Effector memory CD4-positive, alpha-beta T cell (primary cell): ENCODE results near the gene RFC4.
"Not testable (repeated sequence)": the region's sequence is repeated elsewhere in the genome, so short reads cannot be mapped to it uniquely, and the experiment has no call there.

Source experiments
- DNase-seq, 3 donors: peaks; one replicate each; pipeline ENCODE4 v3.0.0-alpha.2; 2020
- H3K27ac ChIP-seq: 2 replicates; pipeline ENCODE4 v1.7.0; 2013; ENCODE audit warnings: mild to moderate bottlenecking, low read length, moderate library complexity; ENCODE audit not compliant: insufficient read depth, poor library complexity, severe bottlenecking
- H3K27me3 ChIP-seq: replicated peaks from 2 replicates; pipeline ENCODE4 v1.7.0; 2013; ENCODE audit warnings: mild to moderate bottlenecking, low read length; ENCODE audit not compliant: insufficient read depth, control insufficient read depth, poor library complexity, severe bottlenecking
- H3K36me3 ChIP-seq: 2 replicates; pipeline ENCODE4 v1.7.0; 2013; ENCODE audit warnings: mild to moderate bottlenecking, low read length, moderate library complexity; ENCODE audit not compliant: control insufficient read depth, insufficient read depth
- H3K4me1 ChIP-seq: 2 replicates; pipeline ENCODE4 v1.7.0; 2013; ENCODE audit warnings: low read length, mild to moderate bottlenecking; ENCODE audit not compliant: control insufficient read depth, insufficient read depth, poor library complexity, severe bottlenecking
- H3K4me3 ChIP-seq: 2 replicates; pipeline ENCODE4 v1.7.0; 2013; ENCODE audit warnings: low read length, low read depth, mild to moderate bottlenecking; ENCODE audit not compliant: insufficient read depth, poor library complexity, severe bottlenecking
- H3K9me3 ChIP-seq: 2 replicates; pipeline ENCODE4 v1.7.0; 2013; ENCODE audit warnings: mild to moderate bottlenecking, low read length, moderate library complexity; ENCODE audit not compliant: control insufficient read depth
- total RNA-seq, 3 donors: gene quantifications; one replicate each; lab custom pipeline; 2026; lab: John Stamatoyannopoulos, UW

RFC4 gene, protein sequence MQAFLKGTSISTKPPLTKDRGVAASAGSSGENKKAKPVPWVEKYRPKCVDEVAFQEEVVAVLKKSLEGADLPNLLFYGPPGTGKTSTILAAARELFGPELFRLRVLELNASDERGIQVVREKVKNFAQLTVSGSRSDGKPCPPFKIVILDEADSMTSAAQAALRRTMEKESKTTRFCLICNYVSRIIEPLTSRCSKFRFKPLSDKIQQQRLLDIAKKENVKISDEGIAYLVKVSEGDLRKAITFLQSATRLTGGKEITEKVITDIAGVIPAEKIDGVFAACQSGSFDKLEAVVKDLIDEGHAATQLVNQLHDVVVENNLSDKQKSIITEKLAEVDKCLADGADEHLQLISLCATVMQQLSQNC
- total RNA-seq, result 9.0 to 12.2 (median 10.7) reads per million in 3 donors

DNA sequence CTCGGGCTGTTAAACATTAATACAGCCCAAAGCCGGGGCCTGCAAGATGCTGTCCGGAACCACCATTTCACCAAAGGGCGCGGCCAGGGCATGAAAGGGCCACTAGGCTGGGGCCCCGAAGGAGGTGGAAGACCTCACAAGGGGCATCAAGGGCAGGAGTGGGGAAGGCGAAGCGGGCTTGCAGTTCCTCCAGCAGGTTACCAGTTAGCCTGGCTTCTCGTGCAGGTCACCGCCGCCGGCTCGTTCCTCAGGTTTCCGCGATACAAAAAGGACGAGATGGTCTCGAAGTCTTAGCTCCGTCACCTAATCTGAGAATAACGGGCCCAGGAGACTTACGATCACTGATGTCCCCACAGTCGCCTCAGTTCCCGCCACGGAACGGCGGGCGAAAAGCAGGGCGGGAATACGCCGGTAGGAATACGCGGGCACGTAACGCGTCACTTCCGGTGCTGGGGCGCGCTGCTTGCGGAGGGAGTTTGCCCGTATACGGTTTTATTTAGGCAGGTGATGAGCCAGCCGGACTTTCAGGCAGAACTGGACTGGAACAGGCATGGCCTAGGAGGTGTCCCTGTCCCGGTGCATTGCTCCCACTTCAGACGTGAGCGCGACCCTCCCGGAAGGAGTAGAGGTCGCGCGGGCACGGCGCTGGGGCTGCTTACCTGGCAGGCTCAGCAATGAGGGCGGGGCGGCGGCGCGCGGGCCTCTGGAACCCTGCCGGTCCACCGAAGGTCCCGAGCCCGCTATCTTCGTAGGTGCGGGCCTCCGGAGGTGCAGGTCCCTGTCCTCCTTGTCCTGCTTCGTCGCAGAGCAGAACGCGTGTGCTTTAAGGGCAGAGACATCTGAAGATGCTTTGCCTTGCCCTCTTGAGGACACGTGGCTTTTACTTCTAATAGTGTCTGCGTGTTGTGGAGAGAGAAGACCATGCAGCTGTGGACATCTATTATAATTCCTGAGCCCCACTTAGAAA, at the start of gene RFC4:
TSS of gene RFC4 (minus strand) at position 394 of the 967 bp plus-strand sequence. CDS start 1,769 bp downstream, outside the sequence.
- Histone ChIP-seq H3K27ac (peak within 1 kb of the TSS; percentile 84), H3K27me3 (no peaks in the 10 kb centered on the region), H3K4me3 (peak within 1 kb of the TSS; percentile 92), H3K4me1 (peaks cover 10% of the 10 kb centered on the region), H3K36me3 (no peaks in the 10 kb centered on the region), H3K9me3 (no peaks in the 10 kb centered on the region)
- DNase-seq, result peak; percentile 67 to 77 (median 75)

DNA sequence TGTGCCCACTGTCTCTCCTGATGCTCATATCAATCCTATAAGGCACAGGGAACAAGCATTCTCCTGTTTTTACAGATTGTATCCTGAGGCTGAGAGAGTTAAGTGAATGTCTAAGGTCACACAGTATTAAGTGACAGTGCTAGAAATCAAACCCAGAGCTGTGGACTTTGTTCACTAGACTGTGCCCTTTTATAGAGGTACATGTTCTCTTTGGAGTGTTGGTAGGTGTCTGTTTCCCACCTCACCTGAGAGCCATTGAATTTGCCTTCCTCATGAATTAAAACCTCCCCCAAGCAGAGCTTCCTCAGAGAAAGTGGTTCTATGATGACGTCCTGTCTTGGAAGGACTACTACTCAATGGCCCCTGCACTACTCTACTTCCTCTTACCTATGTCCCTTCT, 48.7 kb upstream of the RFC4 start:
- Histone ChIP-seq H3K4me1 (no peaks in the 10 kb centered on the region), H3K9me3 (no peaks in the 10 kb centered on the region), H3K27ac (no peak overlapping the region), H3K4me3 (no peak overlapping the region), H3K36me3 (no peaks in the 10 kb centered on the region), H3K27me3 (no peaks in the 10 kb centered on the region)
- no peak for DNase-seq

DNA sequence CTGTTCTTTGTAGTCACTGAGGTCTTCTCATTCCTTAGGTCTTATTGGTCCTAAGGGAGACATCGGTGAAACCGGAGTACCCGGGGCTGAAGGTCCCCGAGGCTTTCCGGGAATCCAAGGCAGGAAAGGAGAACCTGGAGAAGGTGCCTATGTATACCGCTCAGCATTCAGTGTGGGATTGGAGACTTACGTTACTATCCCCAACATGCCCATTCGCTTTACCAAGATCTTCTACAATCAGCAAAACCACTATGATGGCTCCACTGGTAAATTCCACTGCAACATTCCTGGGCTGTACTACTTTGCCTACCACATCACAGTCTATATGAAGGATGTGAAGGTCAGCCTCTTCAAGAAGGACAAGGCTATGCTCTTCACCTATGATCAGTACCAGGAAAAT, 47.9 kb upstream of the RFC4 start:
- H3K27me3 ChIP-seq, result no peaks in the 10 kb centered on the region
- no peak for DNase-seq
- no peak overlapping the region for H3K4me3 ChIP-seq
- no peak overlapping the region for H3K27ac ChIP-seq
- H3K4me1 ChIP-seq, result no peaks in the 10 kb centered on the region
- H3K36me3 ChIP-seq, result no peaks in the 10 kb centered on the region
- no peaks in the 10 kb centered on the region for H3K9me3 ChIP-seq

DNA sequence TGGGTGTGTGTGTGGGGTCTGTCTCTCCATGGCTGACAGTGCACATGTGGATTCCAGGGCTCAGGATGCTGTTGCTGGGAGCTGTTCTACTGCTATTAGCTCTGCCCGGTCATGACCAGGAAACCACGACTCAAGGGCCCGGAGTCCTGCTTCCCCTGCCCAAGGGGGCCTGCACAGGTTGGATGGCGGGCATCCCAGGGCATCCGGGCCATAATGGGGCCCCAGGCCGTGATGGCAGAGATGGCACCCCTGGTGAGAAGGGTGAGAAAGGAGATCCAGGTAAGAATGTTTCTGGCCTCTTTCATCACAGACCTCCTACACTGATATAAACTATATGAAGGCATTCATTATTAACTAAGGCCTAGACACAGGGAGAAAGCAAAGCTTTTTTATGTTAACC, 46.7 kb upstream of the RFC4 start:
- no peak overlapping the region for H3K4me3 ChIP-seq
- H3K4me1 ChIP-seq, result no peaks in the 10 kb centered on the region
- no peaks in the 10 kb centered on the region for H3K27me3 ChIP-seq
- DNase-seq, result no peak
- H3K9me3 ChIP-seq, result no peaks in the 10 kb centered on the region
- H3K27ac ChIP-seq, result no peak overlapping the region
- H3K36me3 ChIP-seq, result no peaks in the 10 kb centered on the region

DNA sequence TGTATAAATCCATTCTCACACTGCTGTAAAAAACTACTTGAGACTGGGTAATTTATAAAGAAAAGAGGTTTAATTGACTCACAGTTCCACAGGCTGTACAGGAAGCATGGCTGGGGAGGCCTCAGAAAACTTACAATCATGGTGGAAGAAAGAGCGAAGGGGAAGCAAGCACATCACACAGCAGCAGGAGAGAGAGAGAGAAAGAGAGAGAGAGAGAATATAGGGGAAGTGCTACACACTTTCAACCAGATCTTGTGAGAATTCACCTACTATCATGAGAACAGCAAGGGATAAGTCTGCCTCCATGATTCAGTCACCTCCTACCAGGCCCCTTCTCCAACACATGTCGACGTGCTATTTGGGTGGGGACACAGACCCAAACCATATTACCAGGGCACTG, 45.6 kb upstream of the RFC4 start:
- not testable (repeated sequence) for H3K4me1 ChIP-seq, DNase-seq, H3K4me3 ChIP-seq, H3K27me3 ChIP-seq, H3K9me3 ChIP-seq, H3K27ac ChIP-seq, H3K36me3 ChIP-seq

DNA sequence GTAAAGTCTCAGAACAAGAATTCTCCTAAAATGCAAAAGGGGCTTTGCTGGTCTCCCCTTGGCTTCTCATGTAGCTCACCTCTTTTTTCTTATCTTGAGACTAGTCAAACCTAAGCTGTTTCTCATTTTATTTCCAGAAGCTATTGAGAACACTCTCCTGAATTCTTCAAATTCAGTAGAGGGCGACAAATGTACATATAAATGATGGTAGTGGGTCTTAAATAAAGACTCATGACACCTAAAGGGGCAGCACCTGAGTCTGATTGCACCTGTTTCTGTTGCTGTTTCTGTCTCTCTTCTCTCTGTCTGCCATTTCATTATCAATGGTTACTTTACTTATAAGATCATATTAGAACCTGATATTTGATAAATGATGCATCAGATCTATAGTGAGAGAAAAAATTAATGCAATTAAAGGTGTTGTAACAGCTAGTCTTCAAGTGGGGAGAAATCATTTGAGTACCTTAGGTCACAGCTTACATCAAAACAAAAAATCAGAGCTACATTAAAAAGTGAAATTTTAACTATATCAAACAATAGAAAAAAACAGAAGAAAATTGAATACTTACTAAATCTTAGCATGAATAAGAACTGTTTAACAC, 43.2 kb upstream of the RFC4 start:
- DNase-seq, result no peak
- H3K27me3 ChIP-seq, result no peaks in the 10 kb centered on the region
- no peaks in the 10 kb centered on the region for H3K36me3 ChIP-seq
- no peak overlapping the region for H3K4me3 ChIP-seq
- H3K27ac ChIP-seq, result no peak overlapping the region
- no peaks in the 10 kb centered on the region for H3K9me3 ChIP-seq
- no peaks in the 10 kb centered on the region for H3K4me1 ChIP-seq

DNA sequence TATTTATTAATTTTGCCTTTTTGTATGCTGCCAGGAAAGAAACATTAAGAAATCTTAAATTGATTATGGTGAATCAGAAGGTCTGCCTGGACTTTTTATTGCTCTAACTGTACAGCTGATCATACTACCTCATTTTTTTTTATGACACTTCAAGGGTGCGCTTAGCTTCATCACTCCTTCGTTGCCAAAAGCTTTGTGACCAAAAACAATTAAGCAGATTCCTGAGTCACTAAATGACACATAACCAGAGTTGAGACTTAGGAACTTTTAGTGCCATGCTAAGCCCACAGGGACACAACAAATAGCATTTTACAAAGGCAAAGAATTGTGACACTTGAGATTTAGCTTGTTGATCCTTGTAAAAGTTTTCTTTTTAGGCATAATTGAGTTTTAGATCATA, 41.2 kb upstream of the RFC4 start:
- Histone ChIP-seq H3K36me3 (no peaks in the 10 kb centered on the region), H3K27ac (no peak overlapping the region), H3K4me1 (no peaks in the 10 kb centered on the region), H3K27me3 (no peaks in the 10 kb centered on the region), H3K4me3 (no peak overlapping the region), H3K9me3 (no peaks in the 10 kb centered on the region)
- no peak for DNase-seq

DNA sequence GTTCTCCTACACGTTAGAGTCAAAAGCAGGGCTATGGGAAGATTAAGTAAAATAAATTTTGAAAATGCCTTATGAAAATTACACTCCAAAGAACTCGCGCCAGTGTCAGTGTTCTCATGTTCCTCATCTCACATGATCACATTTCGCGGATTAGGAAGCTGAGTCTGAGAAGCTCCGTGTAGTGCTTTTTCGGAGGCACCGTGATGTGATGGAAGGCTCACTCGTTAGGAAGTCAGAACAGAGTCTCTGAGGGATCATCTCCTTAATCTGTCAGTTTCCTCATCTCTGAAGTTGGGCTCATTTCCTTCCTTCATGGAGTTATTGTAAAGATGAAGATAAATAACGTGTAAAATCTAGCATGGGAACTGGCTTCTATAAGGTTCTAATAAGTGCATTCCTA, 39.5 kb upstream of the RFC4 start:
- Histone ChIP-seq H3K27me3 (no peaks in the 10 kb centered on the region), H3K36me3 (no peaks in the 10 kb centered on the region), H3K4me3 (no peak overlapping the region), H3K9me3 (no peaks in the 10 kb centered on the region), H3K27ac (no peak overlapping the region), H3K4me1 (no peaks in the 10 kb centered on the region)
- no peak for DNase-seq

DNA sequence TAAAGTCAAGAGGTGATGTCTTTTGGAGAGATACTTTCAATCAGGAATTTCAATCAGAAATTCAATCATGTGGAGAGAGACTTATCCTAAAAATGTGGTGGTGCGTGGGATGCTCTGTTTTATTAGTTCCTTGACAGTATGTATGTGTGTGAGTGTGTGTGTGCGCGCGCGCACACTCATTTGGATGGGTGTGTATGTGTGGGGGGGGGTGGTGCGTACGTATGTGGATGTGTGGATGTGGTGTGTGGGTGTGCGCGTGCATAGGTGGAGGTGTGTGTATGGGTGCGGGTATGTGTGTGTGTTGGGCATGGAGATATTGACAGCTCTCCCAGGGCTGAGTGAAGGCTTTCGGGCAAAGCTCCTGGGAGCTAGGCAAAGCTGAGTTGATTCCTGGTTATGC, 38.6 kb upstream of the RFC4 start:
- H3K4me3 ChIP-seq, result no peak overlapping the region
- H3K4me1 ChIP-seq, result no peaks in the 10 kb centered on the region
- H3K27ac ChIP-seq, result no peak overlapping the region
- no peaks in the 10 kb centered on the region for H3K9me3 ChIP-seq
- DNase-seq, result no peak
- no peaks in the 10 kb centered on the region for H3K27me3 ChIP-seq
- no peaks in the 10 kb centered on the region for H3K36me3 ChIP-seq
